IPS-15b (cell line): Measurements from ENCODE around the gene NUP37.
A peak's percentile ranks its signal among the peaks of the same experiment; 100 is the strongest.
"Not testable (repeated sequence)": the region's sequence is repeated elsewhere in the genome, so short reads cannot be mapped to it uniquely, and the experiment has no call there.

Experiments
- H3K27me3 ChIP-seq: one replicate; pipeline ENCODE4 v1.6.1; 2013; ENCODE audit warnings: low read length; ENCODE audit not compliant: control insufficient read depth, insufficient read depth
- H3K36me3 ChIP-seq: one replicate; pipeline ENCODE4 v1.6.1; 2013; ENCODE audit warnings: low read length; ENCODE audit not compliant: control insufficient read depth, insufficient read depth
- H3K4me1 ChIP-seq: one replicate; pipeline ENCODE4 v1.6.1; 2013; ENCODE audit warnings: mild to moderate bottlenecking, low read length; ENCODE audit not compliant: control insufficient read depth, insufficient read depth
- H3K4me3 ChIP-seq: one replicate; pipeline ENCODE4 v1.5.1; 2013; ENCODE audit warnings: low read depth, low read length
- H3K9ac ChIP-seq: one replicate; pipeline ENCODE4 v1.6.1; 2013; ENCODE audit warnings: low read depth, mild to moderate bottlenecking, low read length
- H3K9me3 ChIP-seq: one replicate; pipeline ENCODE4 v1.6.1; 2013; ENCODE audit warnings: mild to moderate bottlenecking, low read length; ENCODE audit not compliant: control insufficient read depth, insufficient read depth

NUP37 gene

GRCh38 chr12:102120886-102121285 lies 972 bp upstream of the NUP37 start:
- no peaks in the 10 kb centered on the region for H3K9me3 ChIP-seq
- peak overlapping the region; percentile 86 for H3K9ac ChIP-seq
- H3K4me3 ChIP-seq = peak overlapping the region; percentile 97
- H3K4me1 ChIP-seq = no peaks in the 10 kb centered on the region
- no peaks in the 10 kb centered on the region for H3K27me3 ChIP-seq
- H3K36me3 ChIP-seq = no peaks in the 10 kb centered on the region

- Histone ChIP-seq H3K36me3 (no peaks in the 10 kb centered on the region), H3K4me3 (peak overlapping the region; percentile 97), H3K4me1 (no peaks in the 10 kb centered on the region), H3K9me3 (no peaks in the 10 kb centered on the region), H3K27me3 (no peaks in the 10 kb centered on the region), H3K9ac (peak overlapping the region; percentile 86)
Observed at GRCh38 chr12:102120564-102120873, 605 bp upstream of the NUP37 start.

GRCh38 chr12:102118874-102119273 lies 1.0 kb downstream of the NUP37 start:
- H3K4me3 ChIP-seq = peak overlapping the region; percentile 97
- no peaks in the 10 kb centered on the region for H3K36me3 ChIP-seq
- no peaks in the 10 kb centered on the region for H3K4me1 ChIP-seq
- H3K9me3 ChIP-seq = no peaks in the 10 kb centered on the region
- no peaks in the 10 kb centered on the region for H3K27me3 ChIP-seq
- H3K9ac ChIP-seq = peak overlapping the region; percentile 87

- Histone ChIP-seq H3K9me3 (no peaks in the 10 kb centered on the region), H3K27me3 (no peaks in the 10 kb centered on the region), H3K36me3 (no peaks in the 10 kb centered on the region)
Observed at GRCh38 chr12:102116392-102116791, 3.5 kb downstream of the NUP37 start.

GRCh38 chr12:102114212-102114611 lies 5.7 kb downstream of the NUP37 start:
- Histone ChIP-seq H3K9me3 (no peaks in the 10 kb centered on the region), H3K36me3 (no peaks in the 10 kb centered on the region)

More at GRCh38 chr12:102116392-102116791, 3.5 kb downstream of the NUP37 start:
- Histone ChIP-seq H3K4me1 (peaks cover 4% of the 10 kb centered on the region), H3K9ac (no peak overlapping the region), H3K4me3 (no peak overlapping the region)

GRCh38 chr12:102110782-102111181 lies 9.1 kb downstream of the NUP37 start:
- Histone ChIP-seq H3K36me3 (peaks cover 2% of the 10 kb centered on the region), H3K9ac (no peak overlapping the region), H3K4me1 (peaks cover 4% of the 10 kb centered on the region), H3K4me3 (no peak overlapping the region), H3K9me3 (no peaks in the 10 kb centered on the region), H3K27me3 (no peaks in the 10 kb centered on the region)

More at GRCh38 chr12:102114212-102114611, 5.7 kb downstream of the NUP37 start:
- H3K4me1 ChIP-seq = peaks cover 4% of the 10 kb centered on the region
- H3K4me3 ChIP-seq = no peak overlapping the region
- no peaks in the 10 kb centered on the region for H3K27me3 ChIP-seq
- H3K9ac ChIP-seq = no peak overlapping the region

GRCh38 chr12:102107970-102108369 lies 11.9 kb downstream of the NUP37 start:
- Histone ChIP-seq H3K4me3 (no peak overlapping the region), H3K36me3 (peaks cover 2% of the 10 kb centered on the region), H3K9ac (no peak overlapping the region), H3K4me1 (peaks cover under 1% of the 10 kb centered on the region), H3K27me3 (no peaks in the 10 kb centered on the region), H3K9me3 (no peaks in the 10 kb centered on the region)

GRCh38 chr12:102106905-102107304 lies 13.0 kb downstream of the NUP37 start:
- no peak overlapping the region for H3K4me3 ChIP-seq

GRCh38 chr12:102096855-102097254 lies 23.1 kb downstream of the NUP37 start:
- no peaks in the 10 kb centered on the region for H3K27me3 ChIP-seq
- H3K36me3 ChIP-seq = no peaks in the 10 kb centered on the region
- H3K9ac ChIP-seq = no peak overlapping the region
- no peaks in the 10 kb centered on the region for H3K9me3 ChIP-seq
- H3K4me1 ChIP-seq = no peaks in the 10 kb centered on the region
- no peak overlapping the region for H3K4me3 ChIP-seq

More at GRCh38 chr12:102106905-102107304, 13.0 kb downstream of the NUP37 start:
- Histone ChIP-seq H3K27me3 (no peaks in the 10 kb centered on the region), H3K9me3 (no peaks in the 10 kb centered on the region), H3K9ac (no peak overlapping the region), H3K4me1 (no peaks in the 10 kb centered on the region), H3K36me3 (peaks cover 2% of the 10 kb centered on the region)

- H3K27me3 ChIP-seq = no peaks in the 10 kb centered on the region
- no peaks in the 10 kb centered on the region for H3K36me3 ChIP-seq
Observed at GRCh38 chr12:102095677-102096263, 24.1 kb downstream of the NUP37 start.

GRCh38 chr12:102093319-102093718 lies 26.6 kb downstream of the NUP37 start:
- no peaks in the 10 kb centered on the region for H3K36me3 ChIP-seq
- H3K4me1 ChIP-seq = no peaks in the 10 kb centered on the region
- no peaks in the 10 kb centered on the region for H3K27me3 ChIP-seq
- H3K9me3 ChIP-seq = peaks cover 9% of the 10 kb centered on the region
- no peak overlapping the region for H3K4me3 ChIP-seq
- no peak overlapping the region for H3K9ac ChIP-seq

More at GRCh38 chr12:102095677-102096263, 24.1 kb downstream of the NUP37 start:
- no peak overlapping the region for H3K4me3 ChIP-seq
- H3K4me1 ChIP-seq = no peaks in the 10 kb centered on the region
- H3K9ac ChIP-seq = no peak overlapping the region
- H3K9me3 ChIP-seq = peaks cover 3% of the 10 kb centered on the region

GRCh38 chr12:102089228-102089835 lies 30.6 kb downstream of the NUP37 start:
- not testable (repeated sequence) for H3K36me3 ChIP-seq, H3K9ac ChIP-seq, H3K9me3 ChIP-seq

More at GRCh38 chr12:102089228-102089835, 30.6 kb downstream of the NUP37 start:
- not testable (repeated sequence) for H3K4me1 ChIP-seq, H3K4me3 ChIP-seq, H3K27me3 ChIP-seq
